SK-N-MC (cell line): ENCODE data around the gene ADAMTS4.

Experiments used
- EZH2 ChIP-seq: fragments of 200-600 bp; sonication (generic); IDR thresholded peaks from one replicate; pipeline ENCODE4 v1.6.1; 2017; ENCODE audit warnings: antibody characterized with exemption
- POLR2AphosphoS5 ChIP-seq: IDR thresholded peaks from 2 replicates; pipeline ENCODE4 v1.6.1; 2012; ENCODE audit warnings: mild to moderate bottlenecking, low read depth, low read length, borderline replicate concordance

DNA sequence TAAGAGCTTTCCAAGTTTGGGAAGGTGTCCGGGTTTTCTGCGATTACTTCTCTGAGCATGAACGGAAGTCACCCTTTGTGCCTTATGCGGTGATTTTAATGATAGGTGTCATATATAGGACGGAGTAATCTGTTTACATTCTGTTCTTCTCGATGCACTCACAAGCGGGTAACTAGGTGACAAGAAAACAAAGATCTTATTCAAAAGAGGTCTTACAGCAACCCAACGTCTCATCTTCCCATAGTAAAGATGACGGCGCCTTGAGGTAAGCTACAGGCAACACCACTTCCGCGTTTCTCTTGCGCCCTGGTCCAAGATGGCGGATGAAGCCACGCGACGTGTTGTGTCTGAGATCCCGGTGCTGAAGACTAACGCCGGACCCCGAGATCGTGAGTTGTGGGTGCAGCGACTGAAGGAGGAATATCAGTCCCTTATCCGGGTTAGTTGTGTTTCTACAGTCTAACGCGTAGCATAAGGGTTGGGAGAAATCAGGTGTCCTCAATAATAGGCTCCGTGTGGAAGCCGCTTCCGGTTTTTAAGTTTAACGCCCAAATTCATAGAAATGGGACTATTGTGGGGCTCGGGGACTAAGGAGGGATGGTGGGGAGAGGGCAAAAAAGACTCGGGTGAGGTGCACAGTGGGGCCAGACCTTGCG, 45.0 kb downstream of the ADAMTS4 start, which contains the start of gene UFC1:
- no peak for TF ChIP-seq EZH2
- TF ChIP-seq POLR2AphosphoS5, result peak; percentile 79
